Measurements from ENCODE around the gene CTDP1.

The CTDP1 gene

GRCh38 chr18:79685971-79686370, 6.4 kb downstream of the CTDP1 start:
- H3K4me3 ChIP-seq (ENCODE audit: low read depth, low read length): no peak overlapping the region
- DNase-seq (ENCODE audit: low read depth, low spot score): no peak
- no peak for TF ChIP-seq CTCF (IDR thresholded peaks at IDR 0.05; ENCODE audit: low read depth, low read length)
- in situ Hi-C loops (cut with HindIII; ENCODE audit: low sequenced_read_pairs): no loop called here

- DNase-seq (ENCODE audit: low read depth, low spot score): peak; percentile 78
- TF ChIP-seq CTCF (IDR thresholded peaks at IDR 0.05; ENCODE audit: low read depth, low read length): no peak
Observed at GRCh38 chr18:79687806-79688205, 8.2 kb downstream of the CTDP1 start.

GRCh38 chr18:79690071-79690470, 10.5 kb downstream of the CTDP1 start:
- in situ Hi-C loops (cut with HindIII; ENCODE audit: low sequenced_read_pairs): no loop called here
- TF ChIP-seq CTCF (IDR thresholded peaks at IDR 0.05; ENCODE audit: low read depth, low read length): no peak
- no peak for DNase-seq (ENCODE audit: low read depth, low spot score)
- H3K4me3 ChIP-seq (ENCODE audit: low read depth, low read length): no peak overlapping the region

More at GRCh38 chr18:79687806-79688205, 8.2 kb downstream of the CTDP1 start:
- H3K4me3 ChIP-seq (ENCODE audit: low read depth, low read length): no peak overlapping the region
- in situ Hi-C loops (cut with HindIII; ENCODE audit: low sequenced_read_pairs): no loop called here

- no peak overlapping the region for H3K4me3 ChIP-seq (ENCODE audit: low read depth, low read length)
- no peak for TF ChIP-seq CTCF (IDR thresholded peaks at IDR 0.05; ENCODE audit: low read depth, low read length)
- no peak for DNase-seq (ENCODE audit: low read depth, low spot score)
- in situ Hi-C loops (cut with HindIII; ENCODE audit: low sequenced_read_pairs): no loop called here
Observed at GRCh38 chr18:79690586-79691482, 11.2 kb downstream of the CTDP1 start.

GRCh38 chr18:79692056-79692455, 12.5 kb downstream of the CTDP1 start:
- no peak overlapping the region for H3K4me3 ChIP-seq (ENCODE audit: low read depth, low read length)
- TF ChIP-seq CTCF (IDR thresholded peaks at IDR 0.05; ENCODE audit: low read depth, low read length): no peak
- no peak for DNase-seq (ENCODE audit: low read depth, low spot score)
- in situ Hi-C loops (cut with HindIII; ENCODE audit: low sequenced_read_pairs): no loop called here

GRCh38 chr18:79692886-79693285, 13.3 kb downstream of the CTDP1 start:
- no peak overlapping the region for H3K4me3 ChIP-seq (ENCODE audit: low read depth, low read length)
- no peak for DNase-seq (ENCODE audit: low read depth, low spot score)
- in situ Hi-C loops (cut with HindIII; ENCODE audit: low sequenced_read_pairs): no loop called here
- TF ChIP-seq CTCF (IDR thresholded peaks at IDR 0.05; ENCODE audit: low read depth, low read length): no peak

Measured in astrocyte of the spinal cord (primary cell).